B cell (primary cell): ENCODE results near the gene PLXDC1.

Experiments
- CTCF ChIP-seq: fragments of 200-600 bp; IDR thresholded peaks from one replicate; pipeline ENCODE4 v1.8.0; 2022; ENCODE audit warnings: antibody characterized with exemption, mild to moderate bottlenecking
- EZH2 ChIP-seq: IDR thresholded peaks from 2 replicates; pipeline ENCODE4 v1.6.1; 2012; ENCODE audit warnings: borderline replicate concordance, low read depth, mild to moderate bottlenecking, moderate library complexity, low read length; ENCODE audit not compliant: insufficient read depth, poor library complexity, severe bottlenecking

DNA sequence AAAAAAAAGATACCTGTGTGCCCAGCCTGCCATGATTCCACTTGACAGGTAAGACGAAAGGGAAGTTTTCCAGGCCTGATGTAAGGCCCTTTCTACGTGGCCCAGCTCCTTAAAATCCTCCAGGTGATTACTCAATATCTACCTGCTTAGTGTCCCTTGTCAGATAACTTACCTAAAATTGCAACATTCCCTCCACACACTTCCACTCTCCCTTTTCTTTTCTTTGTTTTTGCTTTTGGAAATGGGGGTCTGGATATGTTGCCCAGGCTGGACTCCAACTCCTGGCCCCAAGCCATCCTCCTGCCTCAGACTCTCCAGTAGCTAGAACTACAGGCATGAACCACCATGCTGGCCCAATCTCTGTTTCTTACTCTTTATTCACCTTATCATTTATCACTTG, 7.2 kb upstream of the PLXDC1 start:
- TF ChIP-seq CTCF, result no peak
- TF ChIP-seq EZH2, result no peak
